WTC11 (cell line): ENCODE data around the gene HAX1. TPM values are rescaled to one million over a fixed set of nuclear protein-coding genes. Genes with fewer than 3 reads are reported as not detected.
"Not testable (repeated sequence)": the region's sequence is repeated elsewhere in the genome, so short reads cannot be mapped to it uniquely, and the experiment has no call there.

Source experiments
- ATAC-seq: fragments of 200-7000 bp; cut with Tn5 transposase; 2 replicates; pipeline ENCODE4 v1.10.0; 2021; ENCODE audit warnings: mild to moderate bottlenecking, moderate library complexity
- CTCF ChIA-PET: fragments of 300-600 bp; sonication (Branson Sonifier 250); formaldehyde crosslinking; loops from one replicate; lab custom pipeline; 2021; ENCODE audit warnings: antibody characterized with exemption; lab: Charles Lee
- POLR2A ChIA-PET: fragments of 350-600 bp; sonication (Branson Sonifier 250); formaldehyde crosslinking; loops from one replicate; lab custom pipeline; 2021; ENCODE audit warnings: antibody characterized with exemption; lab: Charles Lee
- DNase-seq: peaks from one replicate; pipeline ENCODE4 v3.0.0; 2021; ENCODE audit warnings: low spot score
- H3K27ac Mint-ChIP-seq: 2 replicates; pipeline ENCODE4 v1.8.0; 2021; ENCODE audit warnings: mixed read lengths
- H3K27me3 Mint-ChIP-seq: 2 replicates; pipeline ENCODE4 v1.8.0; 2021; ENCODE audit warnings: low read depth, mild to moderate bottlenecking, moderate library complexity, mixed read lengths
- H3K36me3 Mint-ChIP-seq: 2 replicates; pipeline ENCODE4 v1.8.0; 2021; ENCODE audit warnings: mixed read lengths
- H3K4me1 Mint-ChIP-seq: 2 replicates; pipeline ENCODE4 v1.8.0; 2022; ENCODE audit warnings: mixed read lengths
- H3K4me3 Mint-ChIP-seq: 2 replicates; pipeline ENCODE4 v1.8.0; 2021; ENCODE audit warnings: mild to moderate bottlenecking, moderate library complexity, mixed read lengths
- H3K9me3 Mint-ChIP-seq: 2 replicates; pipeline ENCODE4 v1.8.0; 2021; ENCODE audit warnings: mixed read lengths
- ARID4B ChIP-seq: sonication (generic); formaldehyde crosslinking; IDR thresholded peaks from 2 replicates; pipeline ENCODE4 v1.8.0; 2023; ENCODE audit warnings: missing genetic modification reagents, mild to moderate bottlenecking, borderline replicate concordance
- CBFB ChIP-seq: sonication (generic); formaldehyde crosslinking; IDR thresholded peaks from 2 replicates; pipeline ENCODE4 v1.8.1; 2022; ENCODE audit warnings: mild to moderate bottlenecking, low read depth, missing genetic modification reagents
- E2F4 ChIP-seq: sonication (generic); formaldehyde crosslinking; IDR thresholded peaks from 2 replicates; pipeline ENCODE4 v1.8.1; 2022; ENCODE audit warnings: low read depth, mild to moderate bottlenecking, moderate library complexity, missing genetic modification reagents, borderline replicate concordance
- NR2C2 ChIP-seq: sonication (generic); formaldehyde crosslinking; IDR thresholded peaks from 2 replicates; pipeline ENCODE4 v1.8.0; 2022; ENCODE audit warnings: mild to moderate bottlenecking, missing genetic modification reagents
- SP1 ChIP-seq: sonication (generic); formaldehyde crosslinking; conservative IDR thresholded peaks from 2 replicates; pipeline ENCODE4 v1.8.1; 2022; ENCODE audit warnings: missing genetic modification reagents
- TCF7 ChIP-seq: sonication (generic); formaldehyde crosslinking; IDR thresholded peaks from 2 replicates; pipeline ENCODE4 v1.8.0; 2022; ENCODE audit warnings: mild to moderate bottlenecking, low read depth, missing genetic modification reagents, moderate library complexity
- TP53 ChIP-seq: sonication (generic); formaldehyde crosslinking; IDR thresholded peaks from 2 replicates; pipeline ENCODE4 v1.8.1; 2023; ENCODE audit warnings: mild to moderate bottlenecking, missing genetic modification reagents
- ZBTB21 ChIP-seq: sonication (generic); formaldehyde crosslinking; IDR thresholded peaks from 2 replicates; pipeline ENCODE4 v1.8.1; 2023; ENCODE audit warnings: mild to moderate bottlenecking, missing genetic modification reagents, borderline replicate concordance
- ZNF121 ChIP-seq: sonication (generic); formaldehyde crosslinking; IDR thresholded peaks from 2 replicates; pipeline ENCODE4 v1.8.0; 2023; ENCODE audit warnings: missing genetic modification reagents
- total RNA-seq: library from RNA; stranded (reverse); gene quantifications from 3 replicates; pipeline ENCODE4 v1.2.3, GENCODE V29; 2021
- TF ChIP-seq, protein P1 (sequence below): sonication (generic); formaldehyde crosslinking; IDR thresholded peaks from 2 replicates; pipeline ENCODE4 v1.8.1; 2023; ENCODE audit warnings: mild to moderate bottlenecking, missing genetic modification reagents

Gene HAX1
- total RNA-seq, 1 experiment from 2014 or later = 69.2 TPM

DNA sequence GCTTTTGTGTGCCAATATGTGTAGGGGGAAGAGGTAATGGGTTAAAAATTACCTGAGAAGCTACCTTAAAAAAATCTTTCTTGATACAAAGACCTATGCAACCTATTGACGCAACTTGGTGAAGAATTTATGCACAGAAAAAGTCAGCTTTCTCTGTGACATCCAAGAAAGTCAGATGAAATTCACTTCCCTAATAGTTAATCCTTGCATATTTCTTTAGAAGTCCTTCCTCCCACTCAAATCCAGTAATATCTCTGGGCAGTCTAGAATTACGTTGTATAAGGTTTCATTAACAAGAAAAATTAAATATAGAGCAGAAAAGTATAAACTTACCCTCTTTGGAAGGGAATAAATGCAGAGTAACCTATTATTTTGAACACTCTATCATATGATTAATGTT, 48.8 kb upstream of the HAX1 start:
- Mint-ChIP-seq H3K4me1 (peaks cover 35% of the 10 kb centered on the region), H3K9me3 (no peaks in the 10 kb centered on the region), H3K36me3 (peaks cover 60% of the 10 kb centered on the region), H3K4me3 (peak overlapping the region; percentile 98), H3K27me3 (no peaks in the 10 kb centered on the region), H3K27ac (peak overlapping the region; percentile 82)
- ChIA-PET POLR2A (no interaction called here), CTCF (no interaction called here)
- no peak for ATAC-seq
- no peak for DNase-seq
- no peak for TF ChIP-seq E2F4 (CRISPR knock-in tag)
- no peak for TF ChIP-seq NR2C2
- TF ChIP-seq ARID4B = no peak

DNA sequence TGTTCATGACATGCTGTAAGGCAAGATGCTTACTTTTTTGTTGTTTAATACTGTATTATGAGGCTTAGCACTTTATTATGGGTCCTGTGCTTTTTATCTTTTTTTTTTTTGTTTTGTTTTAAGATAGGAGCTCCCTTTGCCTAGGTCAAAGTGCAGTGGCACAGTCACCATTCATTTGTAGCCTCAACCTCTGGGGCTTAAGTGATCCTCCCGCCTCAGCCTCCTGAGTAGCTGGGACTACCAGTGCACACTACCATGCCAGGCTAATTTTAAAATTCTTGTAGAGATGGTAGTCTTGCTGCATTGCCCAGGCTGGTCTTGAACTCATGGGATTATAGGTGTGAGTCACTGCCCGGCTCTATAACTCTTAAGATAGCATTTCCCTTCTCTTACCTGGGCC, 47.1 kb upstream of the HAX1 start:
- Mint-ChIP-seq H3K4me3 (no peak overlapping the region), H3K9me3 (no peaks in the 10 kb centered on the region), H3K27me3 (no peaks in the 10 kb centered on the region), H3K27ac (no peak overlapping the region), H3K4me1 (peaks cover 25% of the 10 kb centered on the region), H3K36me3 (peaks cover 64% of the 10 kb centered on the region)
- TF ChIP-seq ZNF121 (CRISPR knock-in tag) (no peak), SP1 (CRISPR knock-in tag) (no peak)
- DNase-seq (no peak), ATAC-seq (no peak)
- ChIA-PET POLR2A (no interaction called here), CTCF (no interaction called here)

GRCh38 chr1:154231112-154231511, 41.3 kb upstream of the HAX1 start:
- H3K4me3 Mint-ChIP-seq, DNase-seq, H3K27ac Mint-ChIP-seq, H3K9me3 Mint-ChIP-seq, ATAC-seq, CTCF ChIA-PET, H3K27me3 Mint-ChIP-seq, H3K4me1 Mint-ChIP-seq: not testable (repeated sequence)
- POLR2A ChIA-PET = interaction anchor here (0.7 kb wide), 1 partner anchor 18 kb away, joined by 4 read pairs; no protein-coding TSS in a partner anchor
- peaks cover 90% of the 10 kb centered on the region for H3K36me3 Mint-ChIP-seq

GRCh38 chr1:154233127-154233526, 39.3 kb upstream of the HAX1 start:
- H3K36me3 Mint-ChIP-seq = peaks cover 90% of the 10 kb centered on the region
- H3K9me3 Mint-ChIP-seq, H3K27ac Mint-ChIP-seq, ATAC-seq, CTCF ChIA-PET, H3K27me3 Mint-ChIP-seq, DNase-seq, H3K4me3 Mint-ChIP-seq, H3K4me1 Mint-ChIP-seq, POLR2A ChIA-PET: not testable (repeated sequence)
- TF ChIP-seq ZNF121 (CRISPR knock-in tag) = 0 out of 2 replicates have a peak, but pooled peaks have one; percentile 20

- H3K27me3 Mint-ChIP-seq = no peaks in the 10 kb centered on the region
- no peak for TF ChIP-seq TCF7
- TF ChIP-seq, protein P1, sequence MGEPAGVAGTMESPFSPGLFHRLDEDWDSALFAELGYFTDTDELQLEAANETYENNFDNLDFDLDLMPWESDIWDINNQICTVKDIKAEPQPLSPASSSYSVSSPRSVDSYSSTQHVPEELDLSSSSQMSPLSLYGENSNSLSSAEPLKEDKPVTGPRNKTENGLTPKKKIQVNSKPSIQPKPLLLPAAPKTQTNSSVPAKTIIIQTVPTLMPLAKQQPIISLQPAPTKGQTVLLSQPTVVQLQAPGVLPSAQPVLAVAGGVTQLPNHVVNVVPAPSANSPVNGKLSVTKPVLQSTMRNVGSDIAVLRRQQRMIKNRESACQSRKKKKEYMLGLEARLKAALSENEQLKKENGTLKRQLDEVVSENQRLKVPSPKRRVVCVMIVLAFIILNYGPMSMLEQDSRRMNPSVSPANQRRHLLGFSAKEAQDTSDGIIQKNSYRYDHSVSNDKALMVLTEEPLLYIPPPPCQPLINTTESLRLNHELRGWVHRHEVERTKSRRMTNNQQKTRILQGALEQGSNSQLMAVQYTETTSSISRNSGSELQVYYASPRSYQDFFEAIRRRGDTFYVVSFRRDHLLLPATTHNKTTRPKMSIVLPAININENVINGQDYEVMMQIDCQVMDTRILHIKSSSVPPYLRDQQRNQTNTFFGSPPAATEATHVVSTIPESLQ = no peak
- TF ChIP-seq TP53 (CRISPR knock-in tag) = no peak
- no peak for TF ChIP-seq CBFB
- TF ChIP-seq ZBTB21 (CRISPR knock-in tag) = no peak
- TF ChIP-seq, all 79 proteins: peak for 0
- ChIA-PET POLR2A (no interaction called here), CTCF (no interaction called here)
- Mint-ChIP-seq H3K36me3 (peaks cover 88% of the 10 kb centered on the region), H3K4me1 (no peaks in the 10 kb centered on the region), H3K4me3 (no peak overlapping the region), H3K27ac (no peak overlapping the region), H3K9me3 (no peaks in the 10 kb centered on the region)
- no peak for ATAC-seq
- no peak for DNase-seq
These were observed 35.6 kb upstream of the HAX1 start for GRCh38 chr1:154236855-154237254.
